ENCODE measurements around the gene TAL1. TPM values are rescaled to one million over a fixed set of nuclear protein-coding genes. Genes with fewer than 3 reads are reported as not detected.

Gene TAL1
- total RNA-seq, 6 experiments from 2014 or later = 0.43 to 4.5 (median 1.8) TPM

DNA sequence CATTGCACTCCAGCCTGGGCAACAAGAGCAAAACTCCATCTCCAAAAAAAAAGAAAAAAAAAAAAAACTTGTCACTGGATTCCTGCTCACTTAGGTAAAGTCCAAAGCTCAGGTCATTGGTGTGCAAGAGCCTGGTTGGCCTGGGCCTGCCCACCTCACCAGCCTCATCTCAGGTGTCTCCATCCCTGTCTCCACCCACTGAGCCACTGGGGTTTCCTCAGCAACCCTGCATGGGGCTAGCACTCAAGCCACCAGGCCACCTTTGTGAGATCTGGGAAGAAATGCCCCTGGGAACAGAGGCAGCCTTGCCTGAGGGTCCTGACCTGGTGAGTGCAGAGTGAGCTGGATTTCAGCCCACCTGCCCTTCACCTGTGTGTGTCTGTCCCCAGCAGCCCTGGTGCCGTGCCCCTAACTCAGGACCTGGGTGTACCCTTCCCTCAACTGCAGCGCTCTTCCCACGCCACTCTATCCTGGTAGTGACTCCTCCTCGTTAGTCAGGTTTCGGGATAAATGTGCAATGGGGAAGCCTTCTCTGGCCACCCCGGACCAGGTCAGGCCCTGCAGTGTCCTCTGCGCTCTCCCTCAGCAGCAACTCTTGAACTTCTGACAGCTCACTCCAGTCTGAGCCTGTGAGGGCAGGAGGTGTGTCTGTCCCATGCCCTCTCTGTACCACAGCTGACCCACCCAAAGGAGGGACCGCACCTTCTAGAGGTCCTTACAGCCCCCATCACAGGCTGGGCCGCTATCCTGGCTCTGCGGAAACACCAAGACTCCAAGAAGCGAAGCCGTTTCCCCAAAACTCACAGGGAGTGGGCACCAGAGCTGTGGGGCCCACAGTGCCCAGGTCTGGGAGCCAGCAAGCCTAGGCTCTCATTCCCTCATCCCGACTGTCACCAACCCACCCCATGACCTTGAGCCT, 45.5 kb downstream of the TAL1 start:
- H3K27ac ChIP-seq = no peak overlapping the region
- 80% methylated on average over 4 of the region's 13 CpGs for WGBS (ENCODE audit: insufficient coverage, low coverage, low lambda C conversion rate, missing lambda C conversion rate)
- no peaks in the 10 kb centered on the region for H3K9me3 ChIP-seq
- H3K27me3 ChIP-seq = no peaks in the 10 kb centered on the region
- H3K4me1 ChIP-seq = peaks cover 0 to 10% (median 0%) of the 10 kb centered on the region in 4 donors
- intact Hi-C loops (cut with DNase I) = loop anchor here in 1 of 2 donors (10.0 kb wide), 1 partner anchor 228 kb away; the partner anchor contains the start of gene FOXE3
- no peaks in the 10 kb centered on the region for H3K36me3 ChIP-seq
- peak in 1 of 3 donors; percentile 17 for DNase-seq
- TF ChIP-seq, protein P1, sequence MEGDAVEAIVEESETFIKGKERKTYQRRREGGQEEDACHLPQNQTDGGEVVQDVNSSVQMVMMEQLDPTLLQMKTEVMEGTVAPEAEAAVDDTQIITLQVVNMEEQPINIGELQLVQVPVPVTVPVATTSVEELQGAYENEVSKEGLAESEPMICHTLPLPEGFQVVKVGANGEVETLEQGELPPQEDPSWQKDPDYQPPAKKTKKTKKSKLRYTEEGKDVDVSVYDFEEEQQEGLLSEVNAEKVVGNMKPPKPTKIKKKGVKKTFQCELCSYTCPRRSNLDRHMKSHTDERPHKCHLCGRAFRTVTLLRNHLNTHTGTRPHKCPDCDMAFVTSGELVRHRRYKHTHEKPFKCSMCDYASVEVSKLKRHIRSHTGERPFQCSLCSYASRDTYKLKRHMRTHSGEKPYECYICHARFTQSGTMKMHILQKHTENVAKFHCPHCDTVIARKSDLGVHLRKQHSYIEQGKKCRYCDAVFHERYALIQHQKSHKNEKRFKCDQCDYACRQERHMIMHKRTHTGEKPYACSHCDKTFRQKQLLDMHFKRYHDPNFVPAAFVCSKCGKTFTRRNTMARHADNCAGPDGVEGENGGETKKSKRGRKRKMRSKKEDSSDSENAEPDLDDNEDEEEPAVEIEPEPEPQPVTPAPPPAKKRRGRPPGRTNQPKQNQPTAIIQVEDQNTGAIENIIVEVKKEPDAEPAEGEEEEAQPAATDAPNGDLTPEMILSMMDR (IDR thresholded peaks at IDR 0.05) = no peak
- TF ChIP-seq POLR2A (IDR thresholded peaks at IDR 0.05) = no peak
- peak in 2 of 4 donors; percentile 20 to 64 for ATAC-seq
- no peak overlapping the region for H3K4me3 ChIP-seq

DNA sequence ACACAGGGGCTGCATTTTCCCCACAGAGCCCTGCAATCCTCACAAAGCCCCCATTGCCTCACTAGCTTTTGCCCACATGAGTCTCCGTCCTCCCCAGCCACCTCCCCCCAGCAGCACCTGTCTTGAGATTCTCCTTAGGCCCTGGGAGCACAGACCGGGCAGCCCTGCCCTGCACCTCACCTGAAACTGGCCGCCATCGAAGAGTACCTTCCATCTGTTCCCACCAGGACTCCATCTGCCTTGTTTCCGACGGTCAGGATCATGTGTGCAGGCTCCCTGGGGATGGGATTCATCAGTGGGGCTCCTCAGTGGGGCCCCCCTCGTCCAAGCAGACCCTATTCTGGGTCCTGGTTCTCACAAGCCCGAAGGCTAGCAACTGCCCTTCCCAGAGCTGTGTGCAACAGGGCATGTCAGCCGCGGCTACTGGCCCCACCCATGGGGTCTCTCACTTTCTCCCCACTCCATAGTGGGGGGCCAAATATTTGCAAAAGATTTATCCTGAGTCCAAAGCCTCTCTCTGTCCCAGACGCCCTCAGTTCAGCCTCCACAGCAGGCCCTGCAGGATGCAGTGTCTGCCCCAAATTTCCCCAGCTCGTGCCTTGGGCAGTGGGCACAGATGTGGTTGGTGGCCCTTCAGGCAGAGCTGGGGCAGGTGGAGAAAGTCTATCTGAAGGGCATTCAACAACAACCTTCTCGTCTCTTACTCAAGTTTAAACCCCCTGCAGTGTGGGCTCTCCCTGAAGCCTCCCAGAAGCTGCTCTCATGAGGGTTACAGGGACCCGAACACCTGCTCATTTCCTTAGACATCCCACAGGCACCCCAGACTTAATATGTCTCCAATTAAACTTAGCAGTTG, 47.0 kb downstream of the TAL1 start:
- intact Hi-C loops (cut with DNase I) = loop anchor here in 1 of 2 donors (10.0 kb wide), 1 partner anchor 230 kb away; the partner anchor contains the start of gene FOXE3
- H3K4me1 ChIP-seq = peaks cover 0 to 3% (median 0%) of the 10 kb centered on the region in 4 donors
- H3K27me3 ChIP-seq = no peaks in the 10 kb centered on the region
- H3K36me3 ChIP-seq = no peaks in the 10 kb centered on the region
- no peak overlapping the region for H3K27ac ChIP-seq
- ATAC-seq = no peak
- DNase-seq = no peak
- WGBS (ENCODE audit: insufficient coverage, low coverage, low lambda C conversion rate, missing lambda C conversion rate) = 87% methylated on average over 3 of the region's 14 CpGs
- TF ChIP-seq, protein P1 (IDR thresholded peaks at IDR 0.05) = no peak
- no peak for TF ChIP-seq POLR2A (IDR thresholded peaks at IDR 0.05)
- no peak overlapping the region for H3K4me3 ChIP-seq
- H3K9me3 ChIP-seq = no peaks in the 10 kb centered on the region

DNA sequence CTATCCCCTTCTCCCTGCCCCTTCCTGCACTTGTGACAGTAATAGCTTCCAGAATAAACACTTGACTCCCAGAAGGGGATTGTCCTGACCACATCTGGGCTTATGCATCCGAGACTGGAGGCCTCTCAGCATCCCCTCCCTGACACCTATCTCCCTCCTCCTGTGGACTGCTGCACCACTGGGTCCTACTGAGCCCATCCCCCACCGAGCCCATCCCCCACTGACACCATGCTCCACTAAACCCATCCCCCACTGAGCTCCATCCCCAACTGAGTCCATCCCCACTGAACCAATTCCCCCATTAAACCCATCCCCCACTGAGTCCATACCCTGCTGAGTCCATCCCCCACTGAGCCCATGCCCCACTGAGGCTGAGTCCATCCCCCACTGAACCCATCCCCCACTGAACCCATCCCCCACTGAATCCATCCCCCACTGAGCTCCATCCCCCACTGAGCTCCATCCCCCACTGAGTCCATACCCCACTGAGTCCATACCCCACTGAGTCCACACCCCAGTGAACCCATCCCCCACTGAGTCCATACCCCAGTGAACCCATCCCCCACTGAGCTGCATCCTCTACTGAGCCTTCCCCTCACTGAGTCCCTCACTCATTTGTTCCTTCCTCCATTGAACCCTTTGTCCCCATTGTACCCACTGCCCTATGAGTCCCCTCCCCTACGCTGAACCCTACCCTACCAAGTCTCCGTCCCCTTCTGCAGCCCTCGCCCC, 47.8 kb downstream of the TAL1 start:
- Histone ChIP-seq H3K27ac (no peak overlapping the region), H3K4me3 (no peak overlapping the region), H3K4me1 (peaks cover 0 to 3% (median 0%) of the 10 kb centered on the region in 4 donors), H3K9me3 (no peaks in the 10 kb centered on the region), H3K27me3 (no peaks in the 10 kb centered on the region), H3K36me3 (no peaks in the 10 kb centered on the region)
- ATAC-seq (no peak), DNase-seq (no peak)
- WGBS (ENCODE audit: insufficient coverage, low coverage, low lambda C conversion rate, missing lambda C conversion rate) = 78% methylated on average over 4 of the region's 5 CpGs
- TF ChIP-seq, protein P1 (IDR thresholded peaks at IDR 0.05) = no peak
- TF ChIP-seq POLR2A (IDR thresholded peaks at IDR 0.05) = no peak
- intact Hi-C loops (cut with DNase I) = loop anchor here in 1 of 2 donors (10.0 kb wide), 1 partner anchor 231 kb away; the partner anchor contains the start of gene FOXE3

Data from right lobe of liver (tissue), 6 donors.